IMR-90 (cell line): ENCODE data around the gene LMOD1. TPM values are rescaled to one million over a fixed set of nuclear protein-coding genes. Genes with fewer than 3 reads are reported as not detected.

Experiments used
- ATAC-seq: fragments of 200-7000 bp; cut with Tn5 transposase; 2 replicates; pipeline ENCODE4 v1.9.1; 2020; ENCODE audit warnings: low read depth, mild to moderate bottlenecking, moderate library complexity
- BruUV-seq: library from RNA; stranded (reverse); fragments of 400-500 nt; replicated peaks from 2 replicates; lab custom pipeline; 2021; lab: Mats Ljungman, UMichigan
- CTCF ChIA-PET: fragments of 300-600 bp; formaldehyde crosslinking; extraction: SDS; loops from one replicate; lab custom pipeline; 2021; ENCODE audit warnings: antibody characterized with exemption; lab: Yijun Ruan, JAX
- POLR2A ChIA-PET: fragments of 300-600 bp; sonication (Branson Sonifier 250); formaldehyde crosslinking; loops from one replicate; lab custom pipeline; 2022; ENCODE audit warnings: antibody characterized with exemption; ENCODE audit not compliant: unreplicated experiment; lab: Charles Lee
- DNase-seq: peaks from one replicate; pipeline ENCODE4 v3.0.0; 2013
- H2AFZ ChIP-seq: replicated peaks from 2 replicates; pipeline ENCODE3; 2013; ENCODE audit warnings: low read length, mild to moderate bottlenecking; ENCODE audit not compliant: poor library complexity
- H2AK5ac ChIP-seq: 2 replicates; pipeline ENCODE4 v1.6.1; 2013; ENCODE audit warnings: low read depth, low read length, inconsistent platforms
- H2AK9ac ChIP-seq: replicated peaks from 2 replicates; pipeline ENCODE3; 2013; ENCODE audit warnings: mild to moderate bottlenecking, low read depth, low read length, moderate library complexity; ENCODE audit not compliant: poor library complexity
- H2BK120ac ChIP-seq: 2 replicates; pipeline ENCODE4 v1.6.1; 2013; ENCODE audit warnings: low read depth, low read length, inconsistent platforms
- H2BK15ac ChIP-seq: 3 replicates; pipeline ENCODE4 v1.6.1; 2013; ENCODE audit warnings: low read depth, low read length, inconsistent platforms
- H2BK20ac ChIP-seq: 2 replicates; pipeline ENCODE4 v1.6.1; 2013; ENCODE audit warnings: low read depth, mild to moderate bottlenecking, inconsistent platforms, low read length, moderate library complexity
- H2BK5ac ChIP-seq: 2 replicates; pipeline ENCODE4 v1.6.1; 2013; ENCODE audit warnings: mild to moderate bottlenecking, low read depth, low read length, inconsistent platforms; ENCODE audit not compliant: poor library complexity, severe bottlenecking
- H3K14ac ChIP-seq: replicated peaks from 2 replicates; pipeline ENCODE4 v1.6.1; 2013; ENCODE audit warnings: low read depth, low read length, inconsistent platforms
- H3K18ac ChIP-seq: 2 replicates; pipeline ENCODE4 v1.6.1; 2013; ENCODE audit warnings: low read depth, low read length, control low read depth
- H3K23ac ChIP-seq: 2 replicates; pipeline ENCODE4 v1.6.1; 2013; ENCODE audit warnings: low read depth, low read length, inconsistent platforms
- H3K27ac ChIP-seq: 2 replicates; pipeline ENCODE4 v1.5.1; 2013; ENCODE audit warnings: mild to moderate bottlenecking, control low read depth, low read length; ENCODE audit not compliant: insufficient read depth
- H3K27me3 ChIP-seq: 2 replicates; pipeline ENCODE4 v1.6.1; 2013; ENCODE audit warnings: low read length; ENCODE audit not compliant: control insufficient read depth, insufficient read depth
- H3K36me3 ChIP-seq: 2 replicates; pipeline ENCODE4 v1.6.1; 2013; ENCODE audit warnings: low read length, mixed read lengths; ENCODE audit not compliant: control insufficient read depth, insufficient read depth
- H3K4ac ChIP-seq: 2 replicates; pipeline ENCODE4 v1.6.1; 2013; ENCODE audit warnings: low read depth, low read length, inconsistent platforms
- H3K4me1 ChIP-seq: 2 replicates; pipeline ENCODE4 v1.6.1; 2013; ENCODE audit warnings: low read length, mixed read lengths; ENCODE audit not compliant: control insufficient read depth, insufficient read depth
- H3K4me2 ChIP-seq: 2 replicates; pipeline ENCODE4 v1.6.1; 2013; ENCODE audit warnings: low read depth, mild to moderate bottlenecking, control low read depth, low read length, moderate library complexity
- H3K4me3 ChIP-seq: 2 replicates; pipeline ENCODE4 v1.5.1; 2013; ENCODE audit warnings: low read depth, mild to moderate bottlenecking, control low read depth, low read length, moderate library complexity; ENCODE audit not compliant: insufficient read depth
- H3K56ac ChIP-seq: 2 replicates; pipeline ENCODE4 v1.6.1; 2013; ENCODE audit warnings: low read length, inconsistent platforms; ENCODE audit not compliant: insufficient read depth; ENCODE audit errors: extremely low read depth
- H3K79me1 ChIP-seq, 2 experiments: 2 replicates each; pipeline ENCODE4 v1.6.1; 2013; ENCODE audit warnings: low read length in 2 of 2, inconsistent platforms in 1 of 2, low read depth in 1 of 2
- H3K9ac ChIP-seq: 2 replicates; pipeline ENCODE4 v1.6.1; 2013; ENCODE audit warnings: low read depth, low read length, control low read depth
- H3K9me1 ChIP-seq: 2 replicates; pipeline ENCODE4 v1.6.1; 2013; ENCODE audit warnings: low read length, inconsistent platforms; ENCODE audit not compliant: insufficient read depth
- H3K9me3 ChIP-seq: 2 replicates; pipeline ENCODE4 v1.6.1; 2013; ENCODE audit warnings: low read length; ENCODE audit not compliant: control insufficient read depth, insufficient read depth
- H4K20me1 ChIP-seq: 2 replicates; pipeline ENCODE4 v1.6.1; 2013; ENCODE audit warnings: low read length, inconsistent platforms; ENCODE audit not compliant: insufficient read depth
- H4K5ac ChIP-seq: 2 replicates; pipeline ENCODE4 v1.6.1; 2013; ENCODE audit warnings: mild to moderate bottlenecking, low read depth, low read length, control low read depth
- H4K8ac ChIP-seq, 2 experiments: 2 replicates each; pipeline ENCODE4 v1.6.1; 2013; ENCODE audit warnings: low read depth in 2 of 2, low read length in 2 of 2, control low read depth in 1 of 2, inconsistent platforms in 1 of 2
- H4K91ac ChIP-seq: 2 replicates; pipeline ENCODE4 v1.6.1; 2013; ENCODE audit warnings: low read depth, low read length, inconsistent platforms; ENCODE audit not compliant: insufficient read depth
- BHLHE40 ChIP-seq: fragments of 150-350 bp; IDR thresholded peaks from 2 replicates; pipeline ENCODE4 v1.6.1; 2016; ENCODE audit warnings: mild to moderate bottlenecking, low read depth, low read length
- CEBPB ChIP-seq: IDR thresholded peaks from 2 replicates; pipeline ENCODE4 v1.6.1; 2012; ENCODE audit warnings: low read depth, low read length, improper control_type of control experiment
- CHD1 ChIP-seq: IDR thresholded peaks from 2 replicates; pipeline ENCODE4 v1.6.1; 2012; ENCODE audit warnings: low read depth, low read length, improper control_type of control experiment
- MAFK ChIP-seq: IDR thresholded peaks from 2 replicates; pipeline ENCODE4 v1.6.1; 2012; ENCODE audit warnings: low read depth, low read length, improper control_type of control experiment
- MXI1 ChIP-seq: IDR thresholded peaks from 2 replicates; pipeline ENCODE4 v1.6.1; 2012; ENCODE audit warnings: low read depth, mild to moderate bottlenecking, low read length, moderate library complexity, borderline replicate concordance
- NFE2L2 ChIP-seq: fragments of 150-350 bp; IDR thresholded peaks from 2 replicates; pipeline ENCODE4 v1.6.1; 2016; ENCODE audit warnings: low read depth, mild to moderate bottlenecking, low read length
- RCOR1 ChIP-seq: IDR thresholded peaks from 2 replicates; pipeline ENCODE4 v1.6.1; 2012; ENCODE audit warnings: mild to moderate bottlenecking, low read length, improper control_type of control experiment; ENCODE audit not compliant: insufficient replicate concordance
- SMC3 ChIP-seq: fragments of 150-350 bp; IDR thresholded peaks from 2 replicates; pipeline ENCODE4 v1.6.1; 2016; ENCODE audit warnings: low read depth, mild to moderate bottlenecking, antibody characterized with exemption, low read length, moderate library complexity
- WGBS, 2 experiments: methylation state at CpG; one replicate each; pipeline versions ENCODE4 v1.1.5 to v1.1.7; 2013; ENCODE audit warnings: missing lambda C conversion rate in 2 of 2; ENCODE audit not compliant: insufficient read length in 1 of 2; ENCODE audit errors: extremely low coverage in 2 of 2; 5-methylcytosine and 5-hydroxymethylcytosine counted together
- dilution Hi-C: fragments of 300-500 bp; cut with HindIII; formaldehyde crosslinking; loops from one replicate; pipeline ENCODE4 v1.14.3; 2018; ENCODE audit warnings: low sequenced_read_pairs; ENCODE audit not compliant: unreplicated experiment
- in situ Hi-C: fragments of 300-500 bp; cut with MboI; formaldehyde crosslinking; loops from 3 replicates; pipeline ENCODE4 v1.14.3; 2019; ENCODE audit warnings: low sequenced_read_pairs, inconsistent platforms, mixed read lengths
- intact Hi-C: fragments of 100-400 bp; cut with micrococcal nuclease; formaldehyde crosslinking; loops from 2 replicates; pipeline ENCODE4 v1.10.0; 2022
- polyA plus RNA-seq, 3 experiments: library from polyadenylated mRNA; depleted of rRNA; stranded (reverse); fragments of >200 nt; gene quantifications; 2 replicates each; pipeline ENCODE4 v1.2.3, GENCODE V29; 2012; ENCODE audit warnings: low replicate concordance in 1 of 3
- total RNA-seq: library from RNA; depleted of rRNA; stranded (reverse); fragments of >200 nt; gene quantifications from 2 replicates; pipeline ENCODE4 v1.2.3, GENCODE V29; 2012
- TF ChIP-seq, protein P1 (sequence below): conservative IDR thresholded peaks from 2 replicates; pipeline ENCODE4 v1.5.1; 2012; ENCODE audit warnings: mild to moderate bottlenecking, low read depth, low read length, improper control_type of control experiment
- TF ChIP-seq, protein P2 (sequence below): fragments of 150-350 bp; IDR thresholded peaks from 2 replicates; pipeline ENCODE4 v1.6.1; 2016; ENCODE audit warnings: low read depth, mild to moderate bottlenecking, low read length, moderate library complexity, borderline replicate concordance

Gene LMOD1
- total and polyA plus RNA-seq, 2 of the 4 experiments (the other 2 are of a cell fraction) = 51.7 to 53.2 TPM

DNA sequence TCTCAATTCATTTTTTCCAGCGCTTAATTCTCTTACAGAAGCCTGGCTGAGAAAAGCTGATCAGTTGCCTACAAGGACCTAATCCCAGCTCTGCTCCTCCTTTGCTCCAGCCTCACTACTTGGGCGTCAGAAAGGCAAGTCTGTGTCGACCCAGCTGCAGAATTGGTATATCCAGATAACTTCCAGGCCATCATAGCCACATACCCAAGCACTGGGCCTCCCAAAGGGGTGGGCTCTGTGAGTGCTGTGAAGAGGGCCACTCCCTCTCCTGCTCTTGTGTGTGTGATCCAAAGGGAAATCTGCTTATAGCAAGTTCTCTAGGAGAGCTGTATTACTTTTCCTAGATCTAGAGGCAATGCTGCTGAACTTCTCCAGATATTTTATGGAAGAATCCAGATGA, 18.1 kb downstream of the LMOD1 start:
- dilution Hi-C loops (no loop called here), intact Hi-C loops (no loop called here), in situ Hi-C loops (no loop called here)
- BruUV-seq = no TSS peak
- DNase-seq = no peak
- H3K4me1 ChIP-seq = peaks cover 8% of the 10 kb centered on the region
- ATAC-seq = no peak
- H2BK120ac ChIP-seq = no peak overlapping the region
- no peaks in the 10 kb centered on the region for H3K9me3 ChIP-seq
- H2AFZ ChIP-seq = no peak overlapping the region
- no peak overlapping the region for H3K23ac ChIP-seq
- peak overlapping the region; percentile 26 for H2BK5ac ChIP-seq
- WGBS, 2 experiments = 100% methylated on average over 1 of the region's 3 CpGs; no CpG with 5 or more reads in 1 of the 2 experiments
- H3K14ac ChIP-seq = no peak overlapping the region; the same call in 1 of the 2 replicates
- H3K4me2 ChIP-seq = no peak overlapping the region
- H2AK5ac ChIP-seq = no peak overlapping the region
- no peak overlapping the region for H4K5ac ChIP-seq
- H3K27me3 ChIP-seq = no peaks in the 10 kb centered on the region
- no peak overlapping the region for H3K4ac ChIP-seq
- H3K27ac ChIP-seq = no peak overlapping the region
- H3K9me1 ChIP-seq = peaks cover 11% of the 10 kb centered on the region; the same call in 1 of the 2 replicates
- no peak overlapping the region for H3K9ac ChIP-seq
- CTCF ChIA-PET = no interaction called here
- H3K56ac ChIP-seq = no peak overlapping the region
- POLR2A ChIA-PET = no interaction called here
- H2BK20ac ChIP-seq = no peak overlapping the region
- H2AK9ac ChIP-seq = peak overlapping the region; percentile 71
- H2BK15ac ChIP-seq = no peak overlapping the region; the same call in 2 of the 3 replicates
- H4K8ac ChIP-seq = no peak overlapping the region
- peaks cover 30% of the 10 kb centered on the region for H3K36me3 ChIP-seq
- no peak overlapping the region for H3K4me3 ChIP-seq
- no peak overlapping the region for H3K18ac ChIP-seq
- H4K91ac ChIP-seq = no peak overlapping the region
- TF ChIP-seq MAFK (no peak), CHD1 (no peak), NFE2L2 (no peak), RCOR1 (no peak), BHLHE40 (no peak), SMC3 (no peak), CEBPB (no peak), MXI1 (no peak)
- TF ChIP-seq, protein P1, sequence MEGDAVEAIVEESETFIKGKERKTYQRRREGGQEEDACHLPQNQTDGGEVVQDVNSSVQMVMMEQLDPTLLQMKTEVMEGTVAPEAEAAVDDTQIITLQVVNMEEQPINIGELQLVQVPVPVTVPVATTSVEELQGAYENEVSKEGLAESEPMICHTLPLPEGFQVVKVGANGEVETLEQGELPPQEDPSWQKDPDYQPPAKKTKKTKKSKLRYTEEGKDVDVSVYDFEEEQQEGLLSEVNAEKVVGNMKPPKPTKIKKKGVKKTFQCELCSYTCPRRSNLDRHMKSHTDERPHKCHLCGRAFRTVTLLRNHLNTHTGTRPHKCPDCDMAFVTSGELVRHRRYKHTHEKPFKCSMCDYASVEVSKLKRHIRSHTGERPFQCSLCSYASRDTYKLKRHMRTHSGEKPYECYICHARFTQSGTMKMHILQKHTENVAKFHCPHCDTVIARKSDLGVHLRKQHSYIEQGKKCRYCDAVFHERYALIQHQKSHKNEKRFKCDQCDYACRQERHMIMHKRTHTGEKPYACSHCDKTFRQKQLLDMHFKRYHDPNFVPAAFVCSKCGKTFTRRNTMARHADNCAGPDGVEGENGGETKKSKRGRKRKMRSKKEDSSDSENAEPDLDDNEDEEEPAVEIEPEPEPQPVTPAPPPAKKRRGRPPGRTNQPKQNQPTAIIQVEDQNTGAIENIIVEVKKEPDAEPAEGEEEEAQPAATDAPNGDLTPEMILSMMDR = no peak
- TF ChIP-seq, protein P2, sequence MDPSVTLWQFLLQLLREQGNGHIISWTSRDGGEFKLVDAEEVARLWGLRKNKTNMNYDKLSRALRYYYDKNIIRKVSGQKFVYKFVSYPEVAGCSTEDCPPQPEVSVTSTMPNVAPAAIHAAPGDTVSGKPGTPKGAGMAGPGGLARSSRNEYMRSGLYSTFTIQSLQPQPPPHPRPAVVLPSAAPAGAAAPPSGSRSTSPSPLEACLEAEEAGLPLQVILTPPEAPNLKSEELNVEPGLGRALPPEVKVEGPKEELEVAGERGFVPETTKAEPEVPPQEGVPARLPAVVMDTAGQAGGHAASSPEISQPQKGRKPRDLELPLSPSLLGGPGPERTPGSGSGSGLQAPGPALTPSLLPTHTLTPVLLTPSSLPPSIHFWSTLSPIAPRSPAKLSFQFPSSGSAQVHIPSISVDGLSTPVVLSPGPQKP = no peak
- H3K79me1 ChIP-seq = peaks cover 33 to 64% of the 10 kb centered on the region in 2 experiments
- no peaks in the 10 kb centered on the region for H4K20me1 ChIP-seq
